HG02588 (cell line): Measurements from ENCODE around the gene PXDN.
"Not testable (repeated sequence)": the region's sequence is repeated elsewhere in the genome, so short reads cannot be mapped to it uniquely, and the experiment has no call there.

Experiments
- ATAC-seq: cut with Tn5 transposase; IDR thresholded peaks from one replicate; pipeline ENCODE4 v1.9.1; 2021; ENCODE audit warnings: mild to moderate bottlenecking, moderate library complexity; ENCODE audit not compliant: unreplicated experiment

The PXDN gene

GRCh38 chr2:1777781-1778180 lies 33.5 kb upstream of the PXDN start:
- ATAC-seq: no peak

GRCh38 chr2:1777156-1777555 lies 32.8 kb upstream of the PXDN start:
- ATAC-seq: no peak

GRCh38 chr2:1775511-1776035 lies 31.3 kb upstream of the PXDN start:
- no peak for ATAC-seq

- ATAC-seq: no peak
These were observed 30.6 kb upstream of the PXDN start for GRCh38 chr2:1774929-1775328.

GRCh38 chr2:1773883-1774282 lies 29.6 kb upstream of the PXDN start:
- ATAC-seq: no peak

- ATAC-seq: no peak
These were observed 28.4 kb upstream of the PXDN start for GRCh38 chr2:1772471-1773267.

- no peak for ATAC-seq
These were observed 27.4 kb upstream of the PXDN start for GRCh38 chr2:1771626-1772280.

- ATAC-seq: no peak
These were observed 26.5 kb upstream of the PXDN start for GRCh38 chr2:1770566-1771380.

GRCh38 chr2:1769703-1770422 lies 25.5 kb upstream of the PXDN start:
- ATAC-seq: no peak

- no peak for ATAC-seq
These were observed 23.8 kb upstream of the PXDN start for GRCh38 chr2:1767939-1768691.

GRCh38 chr2:1766851-1767811 lies 22.8 kb upstream of the PXDN start:
- ATAC-seq: no peak

- no peak for ATAC-seq
These were observed 22.1 kb upstream of the PXDN start for GRCh38 chr2:1766425-1766824.

- not testable (repeated sequence) for ATAC-seq
These were observed 20.9 kb upstream of the PXDN start for GRCh38 chr2:1765201-1765600.

- no peak for ATAC-seq
These were observed 15.3 kb upstream of the PXDN start for GRCh38 chr2:1759611-1759930.

GRCh38 chr2:1758774-1759610 lies 14.7 kb upstream of the PXDN start:
- ATAC-seq: no peak

GRCh38 chr2:1758171-1758570 lies 13.9 kb upstream of the PXDN start:
- ATAC-seq: no peak

- no peak for ATAC-seq
These were observed 13.3 kb upstream of the PXDN start for GRCh38 chr2:1757567-1757966.

- not testable (repeated sequence) for ATAC-seq
These were observed 12.8 kb upstream of the PXDN start for GRCh38 chr2:1757146-1757545.
